ENCODE results near the gene CCDC102A. TPM values are rescaled to one million over a fixed set of nuclear protein-coding genes. Genes with fewer than 3 reads are reported as not detected.

CCDC102A gene
- total and polyA plus RNA-seq, 2 of the 13 experiments (the other 11 are each of a cell fraction or from before 2014, with no cell fraction given) = 2.1 to 2.8 TPM

DNA sequence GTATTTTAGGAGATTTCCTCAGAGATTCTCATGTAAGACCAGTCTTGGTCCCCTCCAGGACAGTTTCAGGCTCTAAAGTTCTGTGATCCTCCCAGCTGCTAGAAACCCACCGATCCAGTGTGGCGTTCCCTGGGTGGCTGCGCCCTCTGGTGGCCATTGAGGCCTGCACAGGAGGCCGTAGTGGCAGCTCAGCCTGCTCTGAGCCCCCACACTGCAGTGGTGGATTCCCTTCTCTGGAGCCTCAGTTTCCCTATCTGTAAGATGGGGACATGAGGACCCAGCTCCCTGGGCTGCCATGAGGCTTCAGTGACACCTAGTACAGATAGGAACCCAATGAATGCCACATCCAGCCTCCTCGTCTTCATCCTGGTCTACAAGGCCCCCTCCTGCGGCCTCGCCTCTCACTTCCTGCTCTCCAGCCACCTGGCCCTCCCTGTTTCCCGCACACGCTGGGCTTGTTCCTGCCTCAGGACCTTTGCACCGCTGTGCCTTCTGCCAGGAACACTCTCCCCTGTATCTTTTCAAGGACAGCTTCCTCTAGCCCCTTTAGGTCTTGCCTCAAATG is 16.5 kb downstream of the CCDC102A start (continued):
- TF ChIP-seq ZNF879 (CRISPR knock-in tag; IDR thresholded peaks at IDR 0.05) = no peak
- TF ChIP-seq, protein P1, sequence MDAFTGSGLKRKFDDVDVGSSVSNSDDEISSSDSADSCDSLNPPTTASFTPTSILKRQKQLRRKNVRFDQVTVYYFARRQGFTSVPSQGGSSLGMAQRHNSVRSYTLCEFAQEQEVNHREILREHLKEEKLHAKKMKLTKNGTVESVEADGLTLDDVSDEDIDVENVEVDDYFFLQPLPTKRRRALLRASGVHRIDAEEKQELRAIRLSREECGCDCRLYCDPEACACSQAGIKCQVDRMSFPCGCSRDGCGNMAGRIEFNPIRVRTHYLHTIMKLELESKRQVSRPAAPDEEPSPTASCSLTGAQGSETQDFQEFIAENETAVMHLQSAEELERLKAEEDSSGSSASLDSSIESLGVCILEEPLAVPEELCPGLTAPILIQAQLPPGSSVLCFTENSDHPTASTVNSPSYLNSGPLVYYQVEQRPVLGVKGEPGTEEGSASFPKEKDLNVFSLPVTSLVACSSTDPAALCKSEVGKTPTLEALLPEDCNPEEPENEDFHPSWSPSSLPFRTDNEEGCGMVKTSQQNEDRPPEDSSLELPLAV (CRISPR knock-in tag; conservative IDR thresholded peaks at IDR 0.05; ENCODE audit: low read depth) = no peak
- TF ChIP-seq, protein P2, sequence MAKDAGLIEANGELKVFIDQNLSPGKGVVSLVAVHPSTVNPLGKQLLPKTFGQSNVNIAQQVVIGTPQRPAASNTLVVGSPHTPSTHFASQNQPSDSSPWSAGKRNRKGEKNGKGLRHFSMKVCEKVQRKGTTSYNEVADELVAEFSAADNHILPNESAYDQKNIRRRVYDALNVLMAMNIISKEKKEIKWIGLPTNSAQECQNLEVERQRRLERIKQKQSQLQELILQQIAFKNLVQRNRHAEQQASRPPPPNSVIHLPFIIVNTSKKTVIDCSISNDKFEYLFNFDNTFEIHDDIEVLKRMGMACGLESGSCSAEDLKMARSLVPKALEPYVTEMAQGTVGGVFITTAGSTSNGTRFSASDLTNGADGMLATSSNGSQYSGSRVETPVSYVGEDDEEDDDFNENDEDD (CRISPR knock-in tag; IDR thresholded peaks at IDR 0.05; ENCODE audit: borderline replicate concordance) = no peak
- TF ChIP-seq, protein P3, sequence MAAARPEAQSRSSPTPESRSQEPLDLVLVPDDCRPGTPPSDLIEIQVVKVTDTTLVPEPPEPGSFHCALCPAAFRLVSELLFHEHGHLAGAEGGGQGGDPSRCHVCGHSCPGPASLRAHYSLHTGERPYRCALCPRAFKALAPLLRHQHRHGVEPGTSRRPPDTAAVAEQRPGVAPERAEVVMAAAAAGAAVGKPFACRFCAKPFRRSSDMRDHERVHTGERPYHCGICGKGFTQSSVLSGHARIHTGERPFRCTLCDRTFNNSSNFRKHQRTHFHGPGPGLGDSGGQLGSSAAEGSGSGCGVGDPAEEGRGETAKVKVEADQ (CRISPR knock-in tag; IDR thresholded peaks at IDR 0.05; ENCODE audit: borderline replicate concordance) = 0 out of 2 replicates have a peak, but pooled peaks have one; percentile 8
- no peak for TF ChIP-seq ZNF337 (CRISPR knock-in tag; IDR thresholded peaks at IDR 0.05; ENCODE audit: borderline replicate concordance, low read depth)
- no peak for TF ChIP-seq NR2F1 (CRISPR knock-in tag; IDR thresholded peaks at IDR 0.05)
- TF ChIP-seq, protein P4, sequence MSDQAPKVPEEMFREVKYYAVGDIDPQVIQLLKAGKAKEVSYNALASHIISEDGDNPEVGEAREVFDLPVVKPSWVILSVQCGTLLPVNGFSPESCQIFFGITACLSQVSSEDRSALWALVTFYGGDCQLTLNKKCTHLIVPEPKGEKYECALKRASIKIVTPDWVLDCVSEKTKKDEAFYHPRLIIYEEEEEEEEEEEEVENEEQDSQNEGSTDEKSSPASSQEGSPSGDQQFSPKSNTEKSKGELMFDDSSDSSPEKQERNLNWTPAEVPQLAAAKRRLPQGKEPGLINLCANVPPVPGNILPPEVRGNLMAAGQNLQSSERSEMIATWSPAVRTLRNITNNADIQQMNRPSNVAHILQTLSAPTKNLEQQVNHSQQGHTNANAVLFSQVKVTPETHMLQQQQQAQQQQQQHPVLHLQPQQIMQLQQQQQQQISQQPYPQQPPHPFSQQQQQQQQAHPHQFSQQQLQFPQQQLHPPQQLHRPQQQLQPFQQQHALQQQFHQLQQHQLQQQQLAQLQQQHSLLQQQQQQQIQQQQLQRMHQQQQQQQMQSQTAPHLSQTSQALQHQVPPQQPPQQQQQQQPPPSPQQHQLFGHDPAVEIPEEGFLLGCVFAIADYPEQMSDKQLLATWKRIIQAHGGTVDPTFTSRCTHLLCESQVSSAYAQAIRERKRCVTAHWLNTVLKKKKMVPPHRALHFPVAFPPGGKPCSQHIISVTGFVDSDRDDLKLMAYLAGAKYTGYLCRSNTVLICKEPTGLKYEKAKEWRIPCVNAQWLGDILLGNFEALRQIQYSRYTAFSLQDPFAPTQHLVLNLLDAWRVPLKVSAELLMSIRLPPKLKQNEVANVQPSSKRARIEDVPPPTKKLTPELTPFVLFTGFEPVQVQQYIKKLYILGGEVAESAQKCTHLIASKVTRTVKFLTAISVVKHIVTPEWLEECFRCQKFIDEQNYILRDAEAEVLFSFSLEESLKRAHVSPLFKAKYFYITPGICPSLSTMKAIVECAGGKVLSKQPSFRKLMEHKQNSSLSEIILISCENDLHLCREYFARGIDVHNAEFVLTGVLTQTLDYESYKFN (CRISPR knock-in tag; conservative IDR thresholded peaks at IDR 0.05) = no peak
- TF ChIP-seq, protein P5, sequence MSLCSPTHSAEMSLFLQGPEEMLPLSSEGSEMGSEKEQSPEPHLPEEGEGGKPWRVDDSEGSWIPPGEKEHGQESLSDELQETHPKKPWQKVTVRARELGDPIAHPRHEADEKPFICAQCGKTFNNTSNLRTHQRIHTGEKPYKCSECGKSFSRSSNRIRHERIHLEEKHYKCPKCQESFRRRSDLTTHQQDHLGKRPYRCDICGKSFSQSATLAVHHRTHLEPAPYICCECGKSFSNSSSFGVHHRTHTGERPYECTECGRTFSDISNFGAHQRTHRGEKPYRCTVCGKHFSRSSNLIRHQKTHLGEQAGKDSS (CRISPR knock-in tag; IDR thresholded peaks at IDR 0.05; ENCODE audit: borderline replicate concordance, low read depth) = peak; percentile 53; the same call in 1 of the 2 replicates
- no peak for TF ChIP-seq ZNF737 (CRISPR knock-in tag; IDR thresholded peaks at IDR 0.05; ENCODE audit: borderline replicate concordance)
- TF ChIP-seq, protein P6, sequence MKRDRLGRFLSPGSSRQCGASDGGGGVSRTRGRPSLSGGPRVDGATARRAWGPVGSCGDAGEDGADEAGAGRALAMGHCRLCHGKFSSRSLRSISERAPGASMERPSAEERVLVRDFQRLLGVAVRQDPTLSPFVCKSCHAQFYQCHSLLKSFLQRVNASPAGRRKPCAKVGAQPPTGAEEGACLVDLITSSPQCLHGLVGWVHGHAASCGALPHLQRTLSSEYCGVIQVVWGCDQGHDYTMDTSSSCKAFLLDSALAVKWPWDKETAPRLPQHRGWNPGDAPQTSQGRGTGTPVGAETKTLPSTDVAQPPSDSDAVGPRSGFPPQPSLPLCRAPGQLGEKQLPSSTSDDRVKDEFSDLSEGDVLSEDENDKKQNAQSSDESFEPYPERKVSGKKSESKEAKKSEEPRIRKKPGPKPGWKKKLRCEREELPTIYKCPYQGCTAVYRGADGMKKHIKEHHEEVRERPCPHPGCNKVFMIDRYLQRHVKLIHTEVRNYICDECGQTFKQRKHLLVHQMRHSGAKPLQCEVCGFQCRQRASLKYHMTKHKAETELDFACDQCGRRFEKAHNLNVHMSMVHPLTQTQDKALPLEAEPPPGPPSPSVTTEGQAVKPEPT (CRISPR knock-in tag; IDR thresholded peaks at IDR 0.05; ENCODE audit: low read depth) = no peak
- no peak for TF ChIP-seq TCF12 (IDR thresholded peaks at IDR 0.05)
- no peak for TF ChIP-seq TCF12 (CRISPR knock-in tag; IDR thresholded peaks at IDR 0.05)
- TF ChIP-seq ZNF34 (CRISPR knock-in tag; IDR thresholded peaks at IDR 0.05; ENCODE audit: borderline replicate concordance) = no peak
- no peak for TF ChIP-seq ZNF329 (CRISPR knock-in tag; IDR thresholded peaks at IDR 0.05; ENCODE audit: low read depth)
- no peak for TF ChIP-seq PAWR (CRISPR knock-in tag; IDR thresholded peaks at IDR 0.05; ENCODE audit: borderline replicate concordance)
- TF ChIP-seq, protein P7, sequence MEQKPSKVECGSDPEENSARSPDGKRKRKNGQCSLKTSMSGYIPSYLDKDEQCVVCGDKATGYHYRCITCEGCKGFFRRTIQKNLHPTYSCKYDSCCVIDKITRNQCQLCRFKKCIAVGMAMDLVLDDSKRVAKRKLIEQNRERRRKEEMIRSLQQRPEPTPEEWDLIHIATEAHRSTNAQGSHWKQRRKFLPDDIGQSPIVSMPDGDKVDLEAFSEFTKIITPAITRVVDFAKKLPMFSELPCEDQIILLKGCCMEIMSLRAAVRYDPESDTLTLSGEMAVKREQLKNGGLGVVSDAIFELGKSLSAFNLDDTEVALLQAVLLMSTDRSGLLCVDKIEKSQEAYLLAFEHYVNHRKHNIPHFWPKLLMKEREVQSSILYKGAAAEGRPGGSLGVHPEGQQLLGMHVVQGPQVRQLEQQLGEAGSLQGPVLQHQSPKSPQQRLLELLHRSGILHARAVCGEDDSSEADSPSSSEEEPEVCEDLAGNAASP (CRISPR knock-in tag; IDR thresholded peaks at IDR 0.05; ENCODE audit: borderline replicate concordance) = peak; percentile 54; the same call in 1 of the 2 replicates

All from HepG2 (cell line).